Heart left ventricle (tissue), 13 donors: ENCODE measurements around the gene TCF4.

Experiments used
- CTCF ChIP-seq, 12 donors: fragments of 200-600 bp; sonication (generic) in 4 of 12; IDR thresholded peaks; one replicate each; pipeline versions ENCODE4 v1.5.0 to v1.8.0; 2018 to 2022; ENCODE audit warnings: antibody characterized with exemption in 12 of 12, mild to moderate bottlenecking in 5 of 12
- POLR2A ChIP-seq, 2 donors: fragments of 450-650 bp; IDR thresholded peaks; one replicate each; pipeline ENCODE4 v1.6.1; 2017; ENCODE audit warnings: antibody characterized with exemption in 2 of 2, mild to moderate bottlenecking in 2 of 2, moderate library complexity in 2 of 2
- donor health status: ischemic (EF 13 %, LVEDD 7.1; RV severe dilation, severe dysfunction).
- donor health status: DM: no; HTN: yes; CAD: no.
- donor health status: DM: no; HTN: no; CAD: no.
- donor health status: ischemic (EF 25% LVEDD 6.9; RV normal size, moderate dysfunction).
- donor health status: ischemic (EF 25% LVEDD 5.7; RV mildly dilated, moderate dysfunction).
- donor health status: ischemic (EF 35%, LVEDD 5.7; RV mildly dilated, moderate dysfunction).
- donor health status: nonischemic (EF 11% LVEDD 7.7; RV severe dilation, severe dysfunction).
- donor health status: DM: yes; HTN: yes; CAD: no.
- donor health status: PGD.
- donor health status: ischemic (EF 29% LVEDD 5.4; RV normal size, mild dysfunction).
- donor health status: nonischemic (EF 23%, LVEDD 6.1; RV moderate dilation, normal function).

- TF ChIP-seq CTCF (IDR thresholded peaks at IDR 0.05) = no peak
- no peak for TF ChIP-seq POLR2A (IDR thresholded peaks at IDR 0.05)
These were observed 71.9 kb downstream of the TCF4 start for GRCh38 chr18:55515941-55516710.
